K562 (cell line): ENCODE results near the gene SMARCB1. TPM values are rescaled to one million over a fixed set of nuclear protein-coding genes. Genes with fewer than 3 reads are reported as not detected.

Experiments
- C11orf30 ChIP-seq: fragments of 450-650 bp; IDR thresholded peaks from 2 replicates; pipeline ENCODE4 v1.6.1; 2016; ENCODE audit warnings: low read depth, mild to moderate bottlenecking
- COPS2 ChIP-seq: fragments of 450-650 bp; conservative IDR thresholded peaks from 2 replicates; pipeline ENCODE4 v1.6.1; 2016; ENCODE audit warnings: mild to moderate bottlenecking, moderate library complexity
- CREB1 ChIP-seq, 2 experiments: sonication (generic) in 1 of 2; formaldehyde crosslinking in 1 of 2; IDR thresholded peaks; 2 replicates each; pipeline versions ENCODE4 v1.6.1 to v1.8.0; 2012 to 2022; ENCODE audit warnings: inconsistent platforms in 1 of 2, mild to moderate bottlenecking in 1 of 2, missing genetic modification reagents in 1 of 2, moderate library complexity in 1 of 2
- ERF ChIP-seq: fragments of 450-650 bp; formaldehyde crosslinking; IDR thresholded peaks from 2 replicates; pipeline ENCODE4 v1.4.0; 2020; ENCODE audit warnings: mild to moderate bottlenecking, mixed read lengths
- JUND ChIP-seq, 2 experiments: IDR thresholded peaks; 2 replicates in 1 of 2; 3 replicates in 1 of 2; pipeline ENCODE4 v1.6.1; 2011; ENCODE audit warnings: borderline replicate concordance in 2 of 2, low read depth in 2 of 2, low read length in 2 of 2, improper control_type of control experiment in 1 of 2, missing biosample characterization in 1 of 2, missing genetic modification characterization in 1 of 2, missing genetic modification reagents in 1 of 2
- MCM2 ChIP-seq: fragments of 450-650 bp; IDR thresholded peaks from 2 replicates; pipeline ENCODE4 v1.6.1; 2017; ENCODE audit warnings: low read depth, mild to moderate bottlenecking
- NFRKB ChIP-seq: fragments of 450-650 bp; IDR thresholded peaks from 2 replicates; pipeline ENCODE4 v1.6.1; 2016; ENCODE audit warnings: low read depth
- OTX1 ChIP-seq: fragments of 450-650 bp; formaldehyde crosslinking; IDR thresholded peaks from 2 replicates; pipeline ENCODE4 v1.4.0; 2022; ENCODE audit warnings: mild to moderate bottlenecking
- PHTF2 ChIP-seq: fragments of 250-450 bp; sonication (Bioruptor Pico); IDR thresholded peaks from 2 replicates; pipeline ENCODE4 v1.5.0; 2021; ENCODE audit warnings: mild to moderate bottlenecking
- RBM14 ChIP-seq: fragments of 200-400 bp; formaldehyde crosslinking; IDR thresholded peaks from 2 replicates; pipeline ENCODE4 v1.6.1; 2018; ENCODE audit warnings: low read depth, mild to moderate bottlenecking, low read length, moderate library complexity, borderline replicate concordance; ENCODE audit not compliant: insufficient read depth
- RBM22 ChIP-seq: fragments of 200-400 bp; formaldehyde crosslinking; IDR thresholded peaks from 2 replicates; pipeline ENCODE4 v1.6.1; 2018; ENCODE audit warnings: low read length, low read depth; ENCODE audit not compliant: poor library complexity, severe bottlenecking
- TAF15 ChIP-seq: fragments of 200-400 bp; formaldehyde crosslinking; IDR thresholded peaks from 2 replicates; pipeline ENCODE4 v1.6.1; 2017; ENCODE audit warnings: mild to moderate bottlenecking, low read depth, low read length, moderate library complexity
- ZNF232 ChIP-seq: sonication (generic); formaldehyde crosslinking; IDR thresholded peaks from 2 replicates; pipeline ENCODE4 v1.8.0; 2022; ENCODE audit warnings: mild to moderate bottlenecking, missing genetic modification reagents
- ZNF408 ChIP-seq: fragments of 250-450 bp; sonication (Bioruptor Pico); IDR thresholded peaks from 2 replicates; pipeline ENCODE4 v1.4.0; 2020; ENCODE audit warnings: low read depth, mild to moderate bottlenecking, moderate library complexity
- ZNF507 ChIP-seq: conservative IDR thresholded peaks from 2 replicates; pipeline ENCODE4 v1.6.1; 2017; ENCODE audit warnings: missing genetic modification characterization, missing compliant biosample characterization
- polyA plus RNA-seq, 8 experiments: library from polyadenylated mRNA; depleted of rRNA in 4 of 8; stranded (reverse) in 5 of 8; unstranded in 3 of 8; fragments of >200 nt; fragmentation: Nextera tagmentation in 2 of 8; fragmentation: Illumina TruSeq in 1 of 8; extraction: Ambion mirVana in 2 of 8; extraction: Trizol in 1 of 8; gene quantifications; 2 replicates each; pipeline versions ENCODE4 v1.2.1 to v1.2.3, GENCODE V29; 2011 to 2014; ENCODE audit warnings: inconsistent platforms in 1 of 8, missing spikeins in 1 of 8
- total RNA-seq, 7 experiments: library from RNA; depleted of rRNA in 6 of 7; stranded (reverse); fragments of >200 nt in 6 of 7; fragmentation: Illumina TruSeq in 2 of 7; extraction: Trizol in 2 of 7; gene quantifications; 2 replicates each; pipeline versions ENCODE4 v1.2.1 to v1.2.3, GENCODE V29; 2011 to 2021; ENCODE audit warnings: low replicate concordance in 1 of 7
- TF ChIP-seq, protein P1 (sequence below): fragments of 450-650 bp; IDR thresholded peaks from 2 replicates; pipeline ENCODE4 v1.6.1; 2016; ENCODE audit warnings: missing biosample characterization, missing genetic modification characterization
- TF ChIP-seq, protein P2 (sequence below): sonication (generic); formaldehyde crosslinking; IDR thresholded peaks from 2 replicates; pipeline ENCODE4 v1.8.0; 2022; ENCODE audit warnings: mild to moderate bottlenecking, missing genetic modification reagents
- TF ChIP-seq, protein P3 (sequence below): fragments of 450-650 bp; IDR thresholded peaks from 2 replicates; pipeline ENCODE4 v1.6.1; 2017; ENCODE audit warnings: mild to moderate bottlenecking, moderate library complexity
- TF ChIP-seq, protein P4 (sequence below): fragments of 450-650 bp; formaldehyde crosslinking; IDR thresholded peaks from 2 replicates; pipeline ENCODE4 v1.4.0; 2022; ENCODE audit warnings: missing genetic modification characterization
- TF ChIP-seq, protein P5 (sequence below): fragments of 450-650 bp; IDR thresholded peaks from 2 replicates; pipeline ENCODE4 v1.6.1; 2016; ENCODE audit warnings: antibody characterized with exemption
- TF ChIP-seq, protein P6 (sequence below): sonication (generic); formaldehyde crosslinking; IDR thresholded peaks from 2 replicates; pipeline ENCODE4 v1.8.1; 2022; ENCODE audit warnings: missing genetic modification reagents

Gene SMARCB1
- total and polyA plus RNA-seq, 9 of the 15 experiments (the other 6 are each of a cell fraction or from before 2014, with no cell fraction given), result 1.2 to 113 (median 65.4) TPM

DNA sequence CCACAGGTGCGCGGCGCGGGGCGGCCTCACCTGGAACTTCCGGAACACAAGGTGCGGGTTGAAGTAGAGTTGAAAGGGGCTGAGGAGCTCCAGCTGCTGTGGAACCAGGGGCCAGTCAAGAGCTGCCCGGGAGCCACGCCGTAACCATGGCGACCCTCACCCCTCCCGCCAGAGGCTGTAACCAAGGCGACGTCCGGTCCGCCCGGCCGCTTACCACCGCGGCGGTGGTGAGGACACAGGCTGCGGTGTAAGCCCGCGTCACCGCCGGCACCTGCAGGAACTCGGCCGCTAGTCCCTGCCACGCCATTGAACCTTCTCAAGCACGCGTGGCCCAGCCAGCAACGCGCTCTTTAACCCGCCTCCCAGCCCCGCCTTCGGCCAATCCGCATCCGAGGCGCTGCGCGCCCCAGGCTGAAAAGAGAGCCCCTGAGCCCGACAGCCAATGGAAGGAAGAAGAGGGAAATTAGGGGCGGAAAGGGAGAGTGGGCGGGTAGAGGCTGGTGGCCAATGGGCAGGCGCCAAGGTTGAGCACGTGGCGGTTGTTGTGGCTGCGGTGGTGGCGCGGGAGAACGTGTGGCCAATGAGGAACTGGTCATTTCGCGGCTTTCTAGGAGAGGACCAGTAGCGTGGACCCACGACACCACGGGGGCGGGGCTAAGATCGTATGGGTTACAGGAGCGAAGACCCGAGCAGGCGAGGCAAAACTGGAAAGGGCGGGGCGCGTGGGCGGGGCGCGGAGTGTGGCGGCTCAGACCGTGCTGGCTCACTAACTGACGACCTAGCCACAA lies 52.1 kb downstream of the SMARCB1 start, which contains the start of gene DERL3 (continued):
- no peak for TF ChIP-seq RBM14
- no peak for TF ChIP-seq TAF15
- TF ChIP-seq CREB1 (IDR thresholded peaks at IDR 0.05), result no peak; the same call in none of the 2 replicates
- peak; percentile 63 for TF ChIP-seq CREB1 (CRISPR knock-in tag; IDR thresholded peaks at IDR 0.05)
- TF ChIP-seq COPS2, result no peak
- TF ChIP-seq JUND (IDR thresholded peaks at IDR 0.05; ENCODE audit: borderline replicate concordance, low read depth, low read length), result no peak
- TF ChIP-seq JUND (tag; IDR thresholded peaks at IDR 0.05; ENCODE audit: borderline replicate concordance, low read depth, low read length), result no peak
- no peak for TF ChIP-seq MCM2
- TF ChIP-seq, protein P1, sequence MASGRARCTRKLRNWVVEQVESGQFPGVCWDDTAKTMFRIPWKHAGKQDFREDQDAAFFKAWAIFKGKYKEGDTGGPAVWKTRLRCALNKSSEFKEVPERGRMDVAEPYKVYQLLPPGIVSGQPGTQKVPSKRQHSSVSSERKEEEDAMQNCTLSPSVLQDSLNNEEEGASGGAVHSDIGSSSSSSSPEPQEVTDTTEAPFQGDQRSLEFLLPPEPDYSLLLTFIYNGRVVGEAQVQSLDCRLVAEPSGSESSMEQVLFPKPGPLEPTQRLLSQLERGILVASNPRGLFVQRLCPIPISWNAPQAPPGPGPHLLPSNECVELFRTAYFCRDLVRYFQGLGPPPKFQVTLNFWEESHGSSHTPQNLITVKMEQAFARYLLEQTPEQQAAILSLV (tag), result no peak
- TF ChIP-seq RBM22, result peak; percentile 97
- TF ChIP-seq, protein P2, sequence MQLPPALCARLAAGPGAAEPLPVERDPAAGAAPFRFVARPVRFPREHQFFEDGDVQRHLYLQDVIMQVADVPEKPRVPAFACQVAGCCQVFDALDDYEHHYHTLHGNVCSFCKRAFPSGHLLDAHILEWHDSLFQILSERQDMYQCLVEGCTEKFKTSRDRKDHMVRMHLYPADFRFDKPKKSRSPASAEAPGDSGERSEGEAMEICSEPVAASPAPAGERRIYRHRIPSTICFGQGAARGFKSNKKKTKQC, result peak; percentile 86
- TF ChIP-seq PHTF2 (CRISPR knock-in tag), result no peak
- TF ChIP-seq, protein P3, sequence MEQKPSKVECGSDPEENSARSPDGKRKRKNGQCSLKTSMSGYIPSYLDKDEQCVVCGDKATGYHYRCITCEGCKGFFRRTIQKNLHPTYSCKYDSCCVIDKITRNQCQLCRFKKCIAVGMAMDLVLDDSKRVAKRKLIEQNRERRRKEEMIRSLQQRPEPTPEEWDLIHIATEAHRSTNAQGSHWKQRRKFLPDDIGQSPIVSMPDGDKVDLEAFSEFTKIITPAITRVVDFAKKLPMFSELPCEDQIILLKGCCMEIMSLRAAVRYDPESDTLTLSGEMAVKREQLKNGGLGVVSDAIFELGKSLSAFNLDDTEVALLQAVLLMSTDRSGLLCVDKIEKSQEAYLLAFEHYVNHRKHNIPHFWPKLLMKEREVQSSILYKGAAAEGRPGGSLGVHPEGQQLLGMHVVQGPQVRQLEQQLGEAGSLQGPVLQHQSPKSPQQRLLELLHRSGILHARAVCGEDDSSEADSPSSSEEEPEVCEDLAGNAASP, result no peak
- TF ChIP-seq OTX1 (CRISPR knock-in tag), result no peak
- TF ChIP-seq C11orf30, result no peak
- TF ChIP-seq NFRKB, result no peak
- TF ChIP-seq ZNF507 (tag), result no peak
- no peak for TF ChIP-seq ERF (CRISPR knock-in tag)
- no peak for TF ChIP-seq ZNF232
- TF ChIP-seq, protein P4, sequence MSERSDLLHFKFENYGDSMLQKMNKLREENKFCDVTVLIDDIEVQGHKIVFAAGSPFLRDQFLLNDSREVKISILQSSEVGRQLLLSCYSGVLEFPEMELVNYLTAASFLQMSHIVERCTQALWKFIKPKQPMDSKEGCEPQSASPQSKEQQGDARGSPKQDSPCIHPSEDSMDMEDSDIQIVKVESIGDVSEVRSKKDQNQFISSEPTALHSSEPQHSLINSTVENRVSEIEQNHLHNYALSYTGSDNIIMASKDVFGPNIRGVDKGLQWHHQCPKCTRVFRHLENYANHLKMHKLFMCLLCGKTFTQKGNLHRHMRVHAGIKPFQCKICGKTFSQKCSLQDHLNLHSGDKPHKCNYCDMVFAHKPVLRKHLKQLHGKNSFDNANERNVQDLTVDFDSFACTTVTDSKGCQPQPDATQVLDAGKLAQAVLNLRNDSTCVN (CRISPR knock-in tag), result no peak
- TF ChIP-seq, protein P5, sequence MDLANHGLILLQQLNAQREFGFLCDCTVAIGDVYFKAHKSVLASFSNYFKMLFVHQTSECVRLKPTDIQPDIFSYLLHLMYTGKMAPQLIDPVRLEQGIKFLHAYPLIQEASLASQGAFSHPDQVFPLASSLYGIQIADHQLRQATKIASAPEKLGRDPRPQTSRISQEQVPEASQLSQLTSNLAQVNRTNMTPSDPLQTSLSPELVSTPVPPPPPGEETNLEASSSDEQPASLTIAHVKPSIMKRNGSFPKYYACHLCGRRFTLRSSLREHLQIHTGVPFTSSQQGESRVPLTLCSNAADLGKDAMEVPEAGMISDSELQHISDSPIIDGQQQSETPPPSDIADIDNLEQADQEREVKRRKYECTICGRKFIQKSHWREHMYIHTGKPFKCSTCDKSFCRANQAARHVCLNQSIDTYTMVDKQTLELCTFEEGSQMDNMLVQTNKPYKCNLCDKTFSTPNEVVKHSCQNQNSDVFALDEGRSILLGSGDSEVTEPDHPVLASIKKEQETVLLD, result no peak
- TF ChIP-seq, protein P6, sequence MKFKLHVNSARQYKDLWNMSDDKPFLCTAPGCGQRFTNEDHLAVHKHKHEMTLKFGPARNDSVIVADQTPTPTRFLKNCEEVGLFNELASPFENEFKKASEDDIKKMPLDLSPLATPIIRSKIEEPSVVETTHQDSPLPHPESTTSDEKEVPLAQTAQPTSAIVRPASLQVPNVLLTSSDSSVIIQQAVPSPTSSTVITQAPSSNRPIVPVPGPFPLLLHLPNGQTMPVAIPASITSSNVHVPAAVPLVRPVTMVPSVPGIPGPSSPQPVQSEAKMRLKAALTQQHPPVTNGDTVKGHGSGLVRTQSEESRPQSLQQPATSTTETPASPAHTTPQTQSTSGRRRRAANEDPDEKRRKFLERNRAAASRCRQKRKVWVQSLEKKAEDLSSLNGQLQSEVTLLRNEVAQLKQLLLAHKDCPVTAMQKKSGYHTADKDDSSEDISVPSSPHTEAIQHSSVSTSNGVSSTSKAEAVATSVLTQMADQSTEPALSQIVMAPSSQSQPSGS, result no peak
- TF ChIP-seq ZNF408 (CRISPR knock-in tag), result no peak
